ENCODE data around the gene LGMN.
A peak's percentile ranks its signal among the peaks of the same experiment; 100 is the strongest.
"Not testable (repeated sequence)": the region's sequence is repeated elsewhere in the genome, so short reads cannot be mapped to it uniquely, and the experiment has no call there.

Gene LGMN

DNA sequence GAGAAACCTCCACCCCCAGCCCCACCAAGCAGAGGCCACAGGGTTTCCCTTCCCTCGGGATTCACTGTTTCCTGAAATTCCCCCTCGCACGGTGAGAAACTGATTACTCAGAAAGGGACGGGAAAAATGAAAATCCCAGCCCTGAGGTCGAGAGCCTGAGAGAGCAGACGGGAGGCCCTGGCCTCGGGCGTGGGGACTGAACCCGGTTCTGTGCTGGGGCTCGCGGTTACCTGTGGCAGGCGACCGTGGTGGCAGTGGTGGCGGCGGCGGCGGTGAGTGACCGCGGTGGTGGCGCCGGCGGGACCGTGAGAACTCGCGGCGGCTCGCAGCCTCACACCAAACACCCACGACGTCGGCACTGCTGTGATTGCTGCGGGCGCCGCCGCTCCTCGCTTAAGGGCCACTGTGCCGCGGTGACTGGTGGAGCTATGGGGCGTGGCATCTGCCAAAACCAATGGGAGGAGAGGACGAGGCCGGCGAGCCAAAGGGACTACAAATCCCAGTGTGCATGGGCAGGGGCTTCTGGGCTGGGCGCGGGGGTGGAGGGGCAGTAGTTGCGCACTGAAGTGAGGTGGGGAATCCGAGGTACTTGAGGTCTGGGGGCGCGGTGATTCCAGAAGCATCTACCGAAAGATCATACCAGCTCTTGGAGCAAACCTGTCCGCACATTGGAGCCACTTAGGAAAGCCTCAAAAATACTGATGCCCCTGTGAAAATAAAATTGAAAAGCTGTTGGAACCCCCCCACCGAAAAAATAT, at the start of gene LGMN:
TSS of gene LGMN (minus strand) at position 369 of the 758 bp plus-strand sequence. CDS start 15,841 bp downstream, outside the sequence.
- DNase-seq (ENCODE audit: low read depth), result peak; percentile 63

DNA sequence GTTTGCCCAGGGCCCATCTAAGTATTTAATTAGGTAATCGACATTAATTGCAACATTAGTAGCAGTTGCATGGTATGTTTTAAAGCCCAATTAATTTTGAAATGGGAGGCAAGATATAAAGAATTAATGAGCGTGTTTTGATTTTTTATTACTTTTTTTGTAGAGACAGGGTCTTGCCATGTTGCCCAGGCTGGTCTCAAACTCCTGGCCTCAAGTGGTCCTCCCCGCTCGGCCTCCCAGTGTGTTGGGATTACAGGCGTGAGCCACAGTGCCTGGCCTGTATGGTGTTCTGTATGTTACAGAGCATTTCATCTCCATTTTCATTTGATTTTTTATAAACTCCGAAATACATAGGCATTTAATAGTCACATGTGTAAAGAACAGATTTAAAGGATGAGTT, 46.5 kb upstream of the LGMN start:
- no peak for DNase-seq (ENCODE audit: low read depth)

- DNase-seq (ENCODE audit: low read depth), result no peak
Observed at GRCh38 chr14:92794547-92794941, 46.1 kb upstream of the LGMN start.

- peak; percentile 98 for DNase-seq (ENCODE audit: low read depth)
Observed at GRCh38 chr14:92793709-92794546, 45.5 kb upstream of the LGMN start, which contains the start of gene GOLGA5. Gene GOLGA5 (plus strand): TSS chr14:92794305. CDS start chr14:92797438, 3,133 bp downstream.

GRCh38 chr14:92792885-92793284, 44.5 kb upstream of the LGMN start:
- DNase-seq (ENCODE audit: low read depth), result no peak

DNA sequence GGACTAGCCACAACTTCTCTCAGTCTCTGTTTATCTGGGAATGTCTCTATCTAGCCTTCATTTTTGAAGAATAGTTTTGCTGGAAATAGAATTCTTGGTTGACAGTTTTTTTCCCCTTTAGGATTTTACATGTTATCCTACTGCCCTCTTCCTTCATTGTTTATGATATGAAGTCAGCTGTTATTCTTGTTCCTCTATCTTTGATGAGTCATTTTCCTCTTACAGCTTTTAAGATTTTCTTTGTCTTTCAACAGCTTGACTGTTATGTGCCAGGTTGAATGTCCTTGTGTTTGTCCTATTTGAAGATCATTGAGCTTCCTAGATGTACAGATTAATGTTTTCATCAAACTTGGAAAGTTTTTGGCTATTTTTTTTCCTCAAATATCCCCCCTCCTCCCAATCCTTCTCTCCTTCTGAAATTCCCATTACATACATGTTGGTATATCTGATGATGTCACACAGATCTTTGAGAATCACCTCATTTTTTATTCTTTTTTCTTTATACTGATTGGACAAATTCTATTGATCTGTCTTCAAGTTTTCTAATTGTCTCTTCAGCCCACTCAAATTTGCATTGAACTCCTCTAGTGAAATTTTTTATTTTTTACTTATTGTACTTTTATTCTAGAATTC, 41.1 kb upstream of the LGMN start:
- DNase-seq (ENCODE audit: low read depth), result no peak

DNA sequence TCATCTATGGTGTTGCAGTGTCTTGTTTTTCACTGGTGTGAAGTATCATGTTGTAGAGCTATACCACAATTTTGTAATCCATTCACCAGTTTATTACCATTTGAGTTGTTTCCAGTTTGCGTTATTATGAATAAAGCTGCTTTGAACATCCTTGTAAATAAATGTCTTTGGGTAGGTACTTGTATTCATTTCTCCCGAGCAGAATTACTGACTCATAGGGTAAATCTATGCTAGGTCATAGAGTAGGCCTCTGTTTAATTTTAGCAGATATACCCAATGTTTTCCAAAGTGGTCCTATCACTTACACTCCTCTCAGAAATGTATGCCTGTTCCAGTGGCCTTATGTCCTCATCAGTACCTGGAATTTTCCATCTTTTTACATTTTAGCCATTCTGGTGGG, 39.1 kb upstream of the LGMN start:
- DNase-seq (ENCODE audit: low read depth), result no peak

DNA sequence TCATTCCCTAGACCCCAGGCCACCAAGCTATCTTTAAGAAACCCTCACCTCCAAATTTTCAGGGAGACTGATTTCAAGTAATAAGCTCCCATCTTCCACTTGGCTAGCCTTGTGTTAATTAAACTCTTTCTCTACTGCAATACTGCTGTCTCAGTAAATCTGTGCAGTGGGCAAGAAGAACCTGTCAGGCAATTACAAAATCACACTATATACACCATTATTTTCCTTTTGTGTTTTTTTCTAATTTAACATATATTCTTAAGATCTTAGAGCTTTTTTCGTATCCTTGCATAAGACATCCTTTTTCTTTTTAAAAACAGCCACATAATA, 38.0 kb upstream of the LGMN start:
- DNase-seq (ENCODE audit: low read depth), result no peak

- DNase-seq (ENCODE audit: low read depth), result no peak
Observed at GRCh38 chr14:92785667-92786426, 37.4 kb upstream of the LGMN start.

DNA sequence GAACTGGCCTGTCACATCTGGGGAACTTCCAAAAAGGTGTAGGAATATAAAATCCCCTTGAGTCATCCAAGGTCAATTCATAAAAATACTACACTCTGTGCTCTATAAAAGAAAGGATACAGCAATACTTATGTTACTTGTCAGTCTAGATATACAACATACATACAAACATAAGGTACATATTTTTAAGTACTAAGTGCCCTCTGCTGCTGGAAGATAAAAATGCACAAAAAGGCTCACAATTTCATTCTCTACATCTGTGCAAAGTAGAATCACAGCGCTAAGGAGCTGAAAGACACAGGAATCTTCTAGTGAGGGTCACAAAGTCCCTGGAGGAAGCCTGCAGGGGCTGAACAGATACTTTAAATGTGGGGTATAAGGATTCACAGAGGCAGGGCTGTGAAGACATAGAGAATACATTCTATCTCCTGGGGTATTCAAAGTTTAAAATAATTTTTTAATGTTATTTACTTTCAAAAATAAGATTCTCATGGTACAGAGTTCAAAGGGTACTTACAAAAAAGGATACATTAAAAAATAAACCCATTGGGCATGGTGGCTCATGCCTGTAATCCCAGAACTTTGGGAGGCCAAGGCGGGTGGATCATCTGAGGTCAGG, 35.5 kb upstream of the LGMN start:
- DNase-seq (ENCODE audit: low read depth), result no peak

DNA sequence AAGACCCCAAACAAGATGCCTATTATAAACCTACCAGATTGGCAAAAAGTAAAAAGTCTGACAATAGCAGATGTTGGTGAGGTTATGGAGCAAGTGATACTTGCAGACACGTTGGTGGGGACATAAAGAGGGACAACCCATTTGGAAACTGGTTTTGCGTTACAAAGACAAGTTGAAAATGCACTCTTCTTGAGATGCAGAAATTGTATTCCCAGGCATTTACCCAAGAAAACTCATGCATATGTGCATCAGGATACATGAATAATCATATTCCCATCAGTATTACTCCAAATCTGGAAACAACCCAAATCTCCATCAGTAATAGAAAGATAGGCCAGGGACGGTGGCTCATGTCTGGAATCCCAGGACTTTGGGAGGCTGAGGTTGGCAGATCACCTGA, 32.9 kb upstream of the LGMN start:
- no peak for DNase-seq (ENCODE audit: low read depth)

DNA sequence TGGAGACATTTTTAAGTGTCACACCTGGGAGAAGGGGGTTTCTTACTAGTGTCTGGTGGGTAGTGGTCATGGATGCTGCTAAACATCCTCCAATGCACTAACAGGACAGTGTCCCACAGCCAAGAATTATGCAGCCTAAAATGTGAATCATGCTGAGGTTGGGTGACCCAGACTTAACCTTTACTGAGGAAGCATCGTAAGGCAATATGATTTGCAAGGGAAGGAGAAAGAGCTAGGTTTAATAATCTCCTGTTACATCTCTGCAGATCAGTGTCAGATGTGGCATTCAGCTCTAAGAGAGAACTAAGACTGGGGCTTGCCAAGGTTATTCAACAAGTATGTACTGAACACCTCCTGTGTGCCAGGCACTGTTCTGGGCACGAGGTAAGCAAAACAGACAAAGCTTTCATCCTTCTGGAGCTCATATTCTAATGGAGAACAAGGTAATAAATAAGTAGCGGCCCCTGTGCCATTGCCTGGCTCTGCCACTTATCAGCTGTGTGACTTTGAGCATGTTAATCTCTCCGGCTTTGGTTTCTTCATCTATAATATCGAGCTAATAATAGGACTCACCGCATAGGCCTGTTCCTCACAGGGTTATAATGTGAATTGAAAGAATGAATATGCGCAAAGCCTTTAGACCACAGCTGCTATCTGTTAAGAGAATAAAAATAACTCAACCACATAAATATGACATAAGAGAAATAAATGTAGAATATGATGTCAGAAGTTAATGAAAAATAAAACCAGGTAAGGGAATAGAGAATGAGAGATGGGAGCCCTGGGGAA, 32.2 kb upstream of the LGMN start:
- DNase-seq (ENCODE audit: low read depth), result no peak

DNA sequence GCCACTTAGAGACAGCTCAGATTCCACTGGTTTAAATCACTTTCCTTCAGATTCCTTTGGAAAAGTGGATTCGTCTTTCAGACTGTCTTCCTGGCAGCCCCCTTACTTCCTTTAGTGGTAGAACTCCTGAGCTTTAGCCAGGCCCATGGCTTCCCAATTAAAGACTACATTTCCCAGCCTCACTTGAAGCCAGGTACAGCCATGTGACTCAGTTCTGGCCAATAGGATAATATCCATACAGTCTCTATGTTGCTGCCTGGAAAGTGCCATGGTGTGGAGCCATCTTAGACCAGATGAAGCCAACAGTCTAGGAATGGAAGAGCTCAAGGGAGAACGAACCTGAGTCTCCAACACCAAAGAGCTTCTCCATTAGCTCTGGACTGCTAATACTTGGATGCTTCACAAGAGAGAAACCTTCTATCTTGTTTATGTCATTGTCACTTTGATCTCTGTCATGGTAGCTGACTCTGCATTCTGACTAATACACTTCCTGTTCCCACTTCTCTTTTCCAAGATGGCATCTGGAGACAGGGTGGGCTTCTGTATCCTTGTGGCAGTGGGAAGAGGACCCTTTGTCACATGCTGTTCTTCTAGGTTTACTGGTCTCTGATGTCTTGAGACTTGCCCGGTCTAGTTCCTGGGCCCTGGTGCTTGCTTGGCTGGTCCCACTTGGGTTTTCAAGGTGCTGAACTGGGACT, 30.6 kb upstream of the LGMN start:
- not testable (repeated sequence) for DNase-seq (ENCODE audit: low read depth)

GRCh38 chr14:92775292-92775691, 26.9 kb upstream of the LGMN start:
- DNase-seq (ENCODE audit: low read depth), result not testable (repeated sequence)

DNA sequence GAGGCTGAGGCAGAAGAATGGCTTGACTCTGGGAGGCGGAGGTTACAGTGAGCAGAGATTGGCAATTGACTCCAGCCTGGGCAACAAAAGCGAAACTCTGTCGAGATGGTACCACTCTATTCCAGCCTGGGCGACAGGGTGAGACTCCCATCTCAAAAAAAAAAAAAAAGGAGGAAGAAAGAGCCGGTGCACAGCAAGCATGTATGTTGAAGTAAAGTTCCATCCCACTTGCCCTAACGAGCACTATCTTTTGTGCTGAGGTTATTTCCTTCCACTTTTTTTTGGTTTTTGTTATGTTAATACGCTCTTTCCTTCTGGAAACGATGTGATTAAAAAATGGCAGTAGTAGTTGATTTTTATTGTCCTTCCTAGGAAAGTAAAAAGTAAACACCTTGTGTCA, 26.1 kb upstream of the LGMN start:
- no peak for DNase-seq (ENCODE audit: low read depth)

GRCh38 chr14:92770484-92770883, 22.1 kb upstream of the LGMN start:
- DNase-seq (ENCODE audit: low read depth), result no peak

DNA sequence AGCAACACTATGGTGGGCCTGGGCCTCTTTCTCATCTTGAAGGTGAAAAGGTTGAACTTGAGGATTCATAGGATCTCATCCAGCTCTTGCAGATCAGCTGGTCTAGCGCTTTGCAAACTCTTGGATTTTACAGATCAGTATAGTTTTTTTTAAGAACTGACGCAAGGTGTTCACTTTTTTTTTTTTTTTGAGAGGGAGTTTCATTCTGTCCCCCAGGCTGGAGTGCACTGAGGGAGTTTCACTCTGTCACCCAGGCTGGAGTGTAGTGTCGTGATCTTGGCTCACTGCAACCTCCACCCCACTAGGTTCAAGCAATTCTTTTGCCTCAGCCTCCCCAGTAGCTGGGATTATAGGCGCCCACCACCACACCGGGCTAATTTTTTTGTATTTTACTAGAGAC, 20.4 kb upstream of the LGMN start:
- DNase-seq (ENCODE audit: low read depth), result no peak

GRCh38 chr14:92768236-92768635, 19.8 kb upstream of the LGMN start:
- DNase-seq (ENCODE audit: low read depth), result not testable (repeated sequence)

GRCh38 chr14:92763666-92764631, 15.5 kb upstream of the LGMN start:
- DNase-seq (ENCODE audit: low read depth), result not testable (repeated sequence)

Measured in activated T-helper 1 cell treated with Interleukin-2 at 50 U/mL for 16 hours (primary cell).